GM12892 (cell line): ENCODE measurements around the gene CRMP1.

Source experiments
- DNase-seq: peaks from one replicate; pipeline ENCODE4 v3.0.0; 2011; ENCODE audit not compliant: insufficient read length
- FAIRE-seq: peaks from 2 replicates; lab custom pipeline; 2011; peaks lifted over from hg19 to GRCh38; lab: Jason Lieb, UNC
- POLR2A ChIP-seq: IDR thresholded peaks from 2 replicates; pipeline ENCODE4 v1.6.1; 2011; ENCODE audit warnings: low read depth, low read length, control low read depth
- POLR2AphosphoS5 ChIP-seq: IDR thresholded peaks from 2 replicates; pipeline ENCODE4 v1.6.1; 2011; ENCODE audit warnings: low read depth, low read length, control low read depth
- TAF1 ChIP-seq: IDR thresholded peaks from 2 replicates; pipeline ENCODE4 v1.6.1; 2011; ENCODE audit warnings: low read depth, mild to moderate bottlenecking, control low read depth, low read length, borderline replicate concordance

The CRMP1 gene

GRCh38 chr4:5795580-5795979, 97.3 kb downstream of the CRMP1 start:
- no peak for FAIRE-seq
- DNase-seq = no peak
- TF ChIP-seq POLR2A (no peak), POLR2AphosphoS5 (no peak), TAF1 (no peak)

GRCh38 chr4:5793514-5793913, 99.4 kb downstream of the CRMP1 start:
- TF ChIP-seq POLR2AphosphoS5 (no peak), TAF1 (no peak), POLR2A (no peak)
- FAIRE-seq = no peak
- DNase-seq = no peak

- TF ChIP-seq TAF1 (no peak), POLR2A (no peak), POLR2AphosphoS5 (no peak)
- DNase-seq (no peak), FAIRE-seq (no peak)
Observed at GRCh38 chr4:5791654-5792053, 101.2 kb downstream of the CRMP1 start.

GRCh38 chr4:5790546-5790857, 102.4 kb downstream of the CRMP1 start:
- TF ChIP-seq TAF1 (no peak), POLR2A (no peak), POLR2AphosphoS5 (no peak)
- DNase-seq (no peak), FAIRE-seq (no peak)

GRCh38 chr4:5789141-5789540, 103.7 kb downstream of the CRMP1 start:
- DNase-seq (no peak), FAIRE-seq (no peak)
- TF ChIP-seq POLR2AphosphoS5 (no peak), POLR2A (no peak), TAF1 (no peak)

- TF ChIP-seq TAF1 = no peak
- TF ChIP-seq POLR2A = no peak
- no peak for TF ChIP-seq POLR2AphosphoS5
- DNase-seq = no peak
- no peak for FAIRE-seq
Observed at GRCh38 chr4:5788144-5788543, 104.7 kb downstream of the CRMP1 start.

GRCh38 chr4:5787311-5787710, 105.6 kb downstream of the CRMP1 start:
- no peak for TF ChIP-seq TAF1
- no peak for TF ChIP-seq POLR2AphosphoS5
- TF ChIP-seq POLR2A = no peak
- DNase-seq (no peak), FAIRE-seq (no peak)

- TF ChIP-seq POLR2AphosphoS5 = no peak
- TF ChIP-seq POLR2A = no peak
- no peak for TF ChIP-seq TAF1
- DNase-seq = no peak
- FAIRE-seq = no peak
Observed at GRCh38 chr4:5785806-5786680, 106.8 kb downstream of the CRMP1 start.

GRCh38 chr4:5784960-5785611, 107.8 kb downstream of the CRMP1 start:
- no peak for DNase-seq
- no peak for FAIRE-seq
- no peak for TF ChIP-seq POLR2A
- TF ChIP-seq TAF1 = no peak
- TF ChIP-seq POLR2AphosphoS5 = no peak

GRCh38 chr4:5784021-5784420, 108.9 kb downstream of the CRMP1 start:
- FAIRE-seq = no peak
- TF ChIP-seq POLR2AphosphoS5 (no peak), POLR2A (no peak), TAF1 (no peak)
- no peak for DNase-seq

GRCh38 chr4:5783486-5783885, 109.4 kb downstream of the CRMP1 start:
- DNase-seq = no peak
- TF ChIP-seq POLR2AphosphoS5 (no peak), POLR2A (no peak), TAF1 (no peak)
- no peak for FAIRE-seq

- DNase-seq = no peak
- TF ChIP-seq TAF1 (no peak), POLR2AphosphoS5 (no peak), POLR2A (no peak)
- FAIRE-seq = peak; percentile 72
Observed at GRCh38 chr4:5782829-5783476, 109.9 kb downstream of the CRMP1 start.
